Chondrocyte (in vitro differentiated cells): ENCODE measurements around the gene PRKCB. TPM values are rescaled to one million over a fixed set of nuclear protein-coding genes. Genes with fewer than 3 reads are reported as not detected.

ENCODE experiments used
- DNase-seq: peaks from one replicate; pipeline ENCODE4 v3.0.0; 2021; ENCODE audit warnings: mixed read lengths, low spot score
- H3K27ac Mint-ChIP-seq: one replicate; pipeline ENCODE4 v1.8.0; 2021; ENCODE audit warnings: mild to moderate bottlenecking, moderate library complexity, mixed read lengths; ENCODE audit not compliant: unreplicated experiment
- H3K27me3 Mint-ChIP-seq: 2 replicates; pipeline ENCODE4 v1.8.0; 2021; ENCODE audit warnings: low read depth, mixed read lengths
- H3K36me3 Mint-ChIP-seq: 2 replicates; pipeline ENCODE4 v1.8.0; 2021; ENCODE audit warnings: low read depth, mixed read lengths
- H3K4me1 Mint-ChIP-seq: 2 replicates; pipeline ENCODE4 v1.8.0; 2021; ENCODE audit warnings: low read depth, mild to moderate bottlenecking, mixed read lengths
- H3K4me3 Mint-ChIP-seq: one replicate; pipeline ENCODE4 v1.8.0; 2021; ENCODE audit warnings: mild to moderate bottlenecking, moderate library complexity, mixed read lengths; ENCODE audit not compliant: unreplicated experiment
- H3K9me3 Mint-ChIP-seq: 2 replicates; pipeline ENCODE4 v1.8.0; 2021; ENCODE audit warnings: low read depth, mixed read lengths
- CTCF ChIP-seq: fragments of 200-600 bp; sonication (generic); IDR thresholded peaks from 2 replicates; pipeline ENCODE4 v1.5.0; 2021; ENCODE audit warnings: antibody characterized with exemption, mild to moderate bottlenecking, moderate library complexity
- total RNA-seq: library from RNA; stranded (reverse); gene quantifications from 3 replicates; pipeline ENCODE4 v1.2.1, GENCODE V29; 2021

Gene PRKCB
- total RNA-seq, 1 donor from 2014 or later, result not detected

- Mint-ChIP-seq H3K4me3 (no peak overlapping the region), H3K36me3 (no peaks in the 10 kb centered on the region), H3K9me3 (peaks cover 26% of the 10 kb centered on the region), H3K27ac (no peak overlapping the region), H3K4me1 (no peaks in the 10 kb centered on the region), H3K27me3 (peaks cover 14% of the 10 kb centered on the region)
- no peak for DNase-seq
- TF ChIP-seq CTCF, result no peak
Measured at GRCh38 chr16:23829454-23829853, 6.3 kb upstream of the PRKCB start.

GRCh38 chr16:23830276-23830675 lies 5.5 kb upstream of the PRKCB start:
- no peak for DNase-seq
- peaks cover 22% of the 10 kb centered on the region for H3K27me3 Mint-ChIP-seq
- no peak overlapping the region for H3K27ac Mint-ChIP-seq
- no peak for TF ChIP-seq CTCF
- H3K4me3 Mint-ChIP-seq, result no peak overlapping the region
- H3K9me3 Mint-ChIP-seq, result peaks cover 26% of the 10 kb centered on the region
- no peaks in the 10 kb centered on the region for H3K36me3 Mint-ChIP-seq
- peaks cover 4% of the 10 kb centered on the region for H3K4me1 Mint-ChIP-seq

- Mint-ChIP-seq H3K27me3 (peaks cover 36% of the 10 kb centered on the region), H3K4me3 (no peak overlapping the region)
- no peak for TF ChIP-seq CTCF
Measured at GRCh38 chr16:23832882-23833281, 2.9 kb upstream of the PRKCB start.

GRCh38 chr16:23833504-23833903 lies 2.3 kb upstream of the PRKCB start:
- Mint-ChIP-seq H3K36me3 (no peaks in the 10 kb centered on the region), H3K27me3 (peaks cover 41% of the 10 kb centered on the region), H3K4me3 (no peak overlapping the region), H3K4me1 (peaks cover 10% of the 10 kb centered on the region), H3K9me3 (peaks cover 22% of the 10 kb centered on the region), H3K27ac (no peak overlapping the region)
- TF ChIP-seq CTCF, result no peak
- no peak for DNase-seq

More at GRCh38 chr16:23832882-23833281, 2.9 kb upstream of the PRKCB start:
- peaks cover 26% of the 10 kb centered on the region for H3K9me3 Mint-ChIP-seq
- no peak overlapping the region for H3K27ac Mint-ChIP-seq
- peaks cover 10% of the 10 kb centered on the region for H3K4me1 Mint-ChIP-seq
- no peak for DNase-seq
- no peaks in the 10 kb centered on the region for H3K36me3 Mint-ChIP-seq

GRCh38 chr16:23833960-23834685 lies 1.7 kb upstream of the PRKCB start:
- no peaks in the 10 kb centered on the region for H3K36me3 Mint-ChIP-seq
- no peak overlapping the region for H3K4me3 Mint-ChIP-seq
- peaks cover 48% of the 10 kb centered on the region for H3K27me3 Mint-ChIP-seq
- no peak overlapping the region for H3K27ac Mint-ChIP-seq
- peaks cover 10% of the 10 kb centered on the region for H3K4me1 Mint-ChIP-seq
- peaks cover 19% of the 10 kb centered on the region for H3K9me3 Mint-ChIP-seq
- TF ChIP-seq CTCF, result no peak
- no peak for DNase-seq
